Natural killer cell (primary cell): ENCODE data around the gene HS6ST3. TPM values are rescaled to one million over a fixed set of nuclear protein-coding genes. Genes with fewer than 3 reads are reported as not detected.

ENCODE experiments used
- ATAC-seq, 3 donors: fragments of 150-1000 bp in 2 of 3; fragments of 200-7000 bp in 1 of 3; cut with Tn5 transposase; 1 replicate in 1 of 3; 2 replicates in 2 of 3; pipeline ENCODE4 v1.10.0; 2021; ENCODE audit warnings: mild to moderate bottlenecking in 2 of 3, moderate library complexity in 2 of 3
- DNase-seq, 2 donors: peaks; one replicate each; pipeline versions ENCODE4 v3.0.0 to v3.0.0-alpha.2; 2013 to 2021; ENCODE audit warnings: mixed read lengths in 1 of 2
- H3K27ac ChIP-seq: one replicate; pipeline ENCODE4 v1.5.1; 2013; ENCODE audit warnings: mild to moderate bottlenecking, low read length
- H3K27me3 ChIP-seq: one replicate; pipeline ENCODE4 v1.6.1; 2013; ENCODE audit warnings: low read length; ENCODE audit not compliant: control insufficient read depth, insufficient read depth
- H3K36me3 ChIP-seq: one replicate; pipeline ENCODE4 v1.6.1; 2013; ENCODE audit warnings: low read length; ENCODE audit not compliant: control insufficient read depth, insufficient read depth
- H3K4me1 ChIP-seq: one replicate; pipeline ENCODE4 v1.6.1; 2013; ENCODE audit warnings: low read length; ENCODE audit not compliant: control insufficient read depth, insufficient read depth
- H3K4me3 ChIP-seq: one replicate; pipeline ENCODE4 v1.5.1; 2013; ENCODE audit warnings: low read length
- H3K9me3 ChIP-seq: one replicate; pipeline ENCODE4 v1.6.1; 2013; ENCODE audit warnings: low read length; ENCODE audit not compliant: control insufficient read depth, insufficient read depth
- H3K27ac Mint-ChIP-seq, 2 donors: one replicate each; pipeline ENCODE4 v1.8.0; 2022; ENCODE audit warnings: mild to moderate bottlenecking in 2 of 2, mixed read lengths in 2 of 2, moderate library complexity in 1 of 2
- H3K27me3 Mint-ChIP-seq, 2 donors: one replicate each; pipeline ENCODE4 v1.8.0; 2022; ENCODE audit warnings: low read depth in 2 of 2, mixed read lengths in 2 of 2
- H3K36me3 Mint-ChIP-seq: one replicate; pipeline ENCODE4 v1.8.0; 2022; ENCODE audit warnings: mixed read lengths
- H3K4me1 Mint-ChIP-seq, 2 donors: one replicate each; pipeline ENCODE4 v1.8.0; 2022; ENCODE audit warnings: mixed read lengths in 2 of 2
- H3K4me3 Mint-ChIP-seq: one replicate; pipeline ENCODE4 v1.8.0; 2022; ENCODE audit warnings: mild to moderate bottlenecking, moderate library complexity, mixed read lengths
- H3K9me3 Mint-ChIP-seq, 2 donors: one replicate each; pipeline ENCODE4 v1.8.0; 2022; ENCODE audit warnings: mixed read lengths in 2 of 2
- WGBS: methylation state at CpG from one replicate; pipeline ENCODE4 v1.1.7; 2013; ENCODE audit warnings: missing lambda C conversion rate; ENCODE audit not compliant: insufficient coverage; 5-methylcytosine and 5-hydroxymethylcytosine counted together
- intact Hi-C: fragments of 100-400 bp; cut with micrococcal nuclease; formaldehyde crosslinking; loops from one replicate; pipeline ENCODE4 v1.14.2; 2022
- total RNA-seq, 4 donors: library from RNA; stranded (reverse); fragments of 120-200 nt in 1 of 4; gene quantifications; one replicate each; pipeline versions ENCODE4 v1.2.3 to v1.2.4, GENCODE V29; 2013 to 2022
- TF ChIP-seq, protein P1 (sequence below): fragments of 200-600 bp; IDR thresholded peaks from one replicate; pipeline ENCODE4 v1.8.0; 2022; ENCODE audit warnings: antibody characterized with exemption

HS6ST3 gene
- total RNA-seq, 3 donors from 2014 or later (not counting 1 experiment from before 2014, with no cell fraction given): not detected

DNA sequence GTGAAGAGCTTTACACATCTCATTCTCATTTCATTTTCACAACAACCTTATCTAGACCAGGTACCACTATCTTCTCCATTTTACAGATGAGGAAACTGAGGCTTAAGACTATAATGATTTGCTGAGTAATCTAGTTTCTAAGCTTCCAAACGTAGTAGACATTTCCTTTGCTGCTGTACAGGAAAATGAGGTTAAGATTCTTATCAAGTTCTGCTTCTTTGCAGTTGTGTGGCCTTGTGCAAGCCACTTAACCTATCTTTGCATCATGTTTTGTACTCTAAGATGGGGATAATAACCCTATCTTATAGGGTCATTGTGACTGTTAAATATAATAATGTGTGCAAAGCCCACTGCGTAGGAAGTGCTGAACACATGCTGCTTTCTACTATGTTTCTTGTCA is 307.9 kb downstream of the HS6ST3 start:
- DNase-seq: no peak
- Mint-ChIP-seq H3K9me3 (peaks cover 8 to 15% of the 10 kb centered on the region in 2 donors), H3K27ac (no peak overlapping the region), H3K4me3 (no peak overlapping the region), H3K36me3 (no peaks in the 10 kb centered on the region), H3K4me1 (no peaks in the 10 kb centered on the region), H3K27me3 (no peaks in the 10 kb centered on the region)
- intact Hi-C loops: no loop called here
- Histone ChIP-seq H3K27ac (no peak overlapping the region), H3K36me3 (no peaks in the 10 kb centered on the region), H3K27me3 (no peaks in the 10 kb centered on the region), H3K4me1 (no peaks in the 10 kb centered on the region), H3K9me3 (no peaks in the 10 kb centered on the region), H3K4me3 (no peak overlapping the region)
- TF ChIP-seq, protein P1, sequence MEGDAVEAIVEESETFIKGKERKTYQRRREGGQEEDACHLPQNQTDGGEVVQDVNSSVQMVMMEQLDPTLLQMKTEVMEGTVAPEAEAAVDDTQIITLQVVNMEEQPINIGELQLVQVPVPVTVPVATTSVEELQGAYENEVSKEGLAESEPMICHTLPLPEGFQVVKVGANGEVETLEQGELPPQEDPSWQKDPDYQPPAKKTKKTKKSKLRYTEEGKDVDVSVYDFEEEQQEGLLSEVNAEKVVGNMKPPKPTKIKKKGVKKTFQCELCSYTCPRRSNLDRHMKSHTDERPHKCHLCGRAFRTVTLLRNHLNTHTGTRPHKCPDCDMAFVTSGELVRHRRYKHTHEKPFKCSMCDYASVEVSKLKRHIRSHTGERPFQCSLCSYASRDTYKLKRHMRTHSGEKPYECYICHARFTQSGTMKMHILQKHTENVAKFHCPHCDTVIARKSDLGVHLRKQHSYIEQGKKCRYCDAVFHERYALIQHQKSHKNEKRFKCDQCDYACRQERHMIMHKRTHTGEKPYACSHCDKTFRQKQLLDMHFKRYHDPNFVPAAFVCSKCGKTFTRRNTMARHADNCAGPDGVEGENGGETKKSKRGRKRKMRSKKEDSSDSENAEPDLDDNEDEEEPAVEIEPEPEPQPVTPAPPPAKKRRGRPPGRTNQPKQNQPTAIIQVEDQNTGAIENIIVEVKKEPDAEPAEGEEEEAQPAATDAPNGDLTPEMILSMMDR: no peak
- peak in 1 of 3 donors; percentile 30 for ATAC-seq
- 0% methylated on average over 1 of the region's 2 CpGs for WGBS

DNA sequence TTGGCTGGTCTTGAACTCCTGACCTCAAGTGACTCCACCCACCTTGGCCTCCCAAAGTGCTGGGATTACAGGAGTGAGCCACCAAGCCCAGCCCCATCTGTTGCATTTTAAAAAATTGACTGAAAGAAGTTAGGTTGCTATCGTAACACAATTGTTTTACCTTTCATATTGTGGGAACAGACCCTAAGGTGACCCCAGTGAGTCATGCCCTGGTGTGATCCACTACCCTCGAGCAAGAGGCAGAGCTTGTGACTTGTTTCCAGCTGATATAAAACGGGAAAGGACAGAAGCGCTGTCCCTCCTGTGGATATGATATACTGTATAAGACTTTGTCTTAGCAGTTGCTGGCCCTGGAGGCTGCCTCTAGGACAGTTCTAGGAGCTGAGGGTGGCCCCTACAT is 308.6 kb downstream of the HS6ST3 start:
- no peak overlapping the region for H3K4me3 Mint-ChIP-seq
- H3K27ac Mint-ChIP-seq: no peak overlapping the region
- no peaks in the 10 kb centered on the region for H3K4me1 Mint-ChIP-seq
- no peak for ATAC-seq
- H3K36me3 ChIP-seq: no peaks in the 10 kb centered on the region
- H3K4me3 ChIP-seq: no peak overlapping the region
- intact Hi-C loops: no loop called here
- no peak for DNase-seq
- 83% methylated on average over 4 of the region's 4 CpGs for WGBS
- H3K27me3 ChIP-seq: no peaks in the 10 kb centered on the region
- no peaks in the 10 kb centered on the region for H3K9me3 ChIP-seq
- TF ChIP-seq, protein P1: no peak
- no peaks in the 10 kb centered on the region for H3K36me3 Mint-ChIP-seq
- H3K4me1 ChIP-seq: no peaks in the 10 kb centered on the region
- no peak overlapping the region for H3K27ac ChIP-seq
- peaks cover 10 to 14% of the 10 kb centered on the region in 2 donors for H3K9me3 Mint-ChIP-seq
- H3K27me3 Mint-ChIP-seq: no peaks in the 10 kb centered on the region

DNA sequence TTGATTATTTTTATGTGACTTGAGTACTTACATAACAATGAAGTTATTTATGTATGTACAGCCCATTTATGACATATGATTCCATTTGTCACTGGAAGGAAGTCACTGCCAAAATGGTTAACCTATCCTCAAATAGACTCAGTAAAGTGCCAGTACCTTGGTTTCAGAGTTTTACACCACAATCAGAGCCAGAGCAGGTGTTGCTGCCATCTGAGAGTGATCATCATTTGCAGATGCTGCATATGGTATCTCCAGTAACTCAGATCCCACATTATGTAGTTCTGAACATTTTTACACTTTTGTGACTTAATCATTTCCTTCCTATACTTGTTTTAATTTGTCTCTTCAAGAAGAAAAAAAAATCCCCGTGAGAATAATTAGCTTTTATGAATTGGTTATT is 313.3 kb downstream of the HS6ST3 start:
- intact Hi-C loops: no loop called here
- Histone ChIP-seq H3K27me3 (no peaks in the 10 kb centered on the region), H3K9me3 (no peaks in the 10 kb centered on the region), H3K27ac (no peak overlapping the region), H3K4me3 (no peak overlapping the region), H3K4me1 (no peaks in the 10 kb centered on the region), H3K36me3 (no peaks in the 10 kb centered on the region)
- Mint-ChIP-seq H3K9me3 (peaks cover 7 to 14% of the 10 kb centered on the region in 2 donors), H3K27ac (no peak overlapping the region), H3K36me3 (no peaks in the 10 kb centered on the region), H3K27me3 (no peaks in the 10 kb centered on the region), H3K4me3 (no peak overlapping the region), H3K4me1 (no peaks in the 10 kb centered on the region)
- DNase-seq: no peak
- ATAC-seq: no peak
- no CpG with 5 or more reads among the region's 1 CpG for WGBS
- TF ChIP-seq, protein P1: no peak

DNA sequence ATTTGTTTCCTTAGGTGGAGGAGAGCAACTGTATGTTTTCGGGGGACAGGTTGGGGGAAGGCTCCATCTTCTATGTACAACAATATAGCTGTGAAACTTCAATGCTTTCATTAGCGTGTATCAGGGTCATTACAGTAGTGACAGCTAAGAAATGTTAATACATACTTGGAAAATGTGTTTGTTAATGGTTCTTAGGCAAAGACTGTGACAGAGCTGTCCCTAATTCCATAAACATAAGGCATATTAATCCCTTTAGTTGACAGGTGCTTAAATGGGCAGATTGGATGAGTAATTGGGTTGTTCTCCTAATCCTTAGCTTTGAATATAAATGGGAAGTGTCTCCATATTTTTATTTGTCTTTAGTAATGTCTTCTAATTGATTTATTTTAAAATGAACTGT is 313.7 kb downstream of the HS6ST3 start:
- H3K9me3 ChIP-seq: no peaks in the 10 kb centered on the region
- ATAC-seq: no peak
- H3K4me3 Mint-ChIP-seq: no peak overlapping the region
- TF ChIP-seq, protein P1: no peak
- H3K4me1 Mint-ChIP-seq: no peaks in the 10 kb centered on the region
- WGBS: 86% methylated on average over 1 of the region's 2 CpGs
- H3K27me3 Mint-ChIP-seq: no peaks in the 10 kb centered on the region
- no peak overlapping the region for H3K4me3 ChIP-seq
- intact Hi-C loops: no loop called here
- H3K4me1 ChIP-seq: no peaks in the 10 kb centered on the region
- no peaks in the 10 kb centered on the region for H3K36me3 Mint-ChIP-seq
- H3K27ac ChIP-seq: no peak overlapping the region
- H3K27ac Mint-ChIP-seq: no peak overlapping the region
- peaks cover 7 to 16% of the 10 kb centered on the region in 2 donors for H3K9me3 Mint-ChIP-seq
- no peaks in the 10 kb centered on the region for H3K36me3 ChIP-seq
- no peak for DNase-seq
- no peaks in the 10 kb centered on the region for H3K27me3 ChIP-seq
